ENCODE results near the gene FLRT2.

- TF ChIP-seq MAFK (IDR thresholded peaks at IDR 0.05; ENCODE audit: low read depth, low read length) (0 out of 2 replicates have a peak, but pooled peaks have one; percentile 4), CTCF (conservative IDR thresholded peaks at IDR 0.05; ENCODE audit: low read depth, low read length) (no peak), CEBPB (IDR thresholded peaks at IDR 0.05; ENCODE audit: low read depth, low read length) (no peak), MXI1 (IDR thresholded peaks at IDR 0.05; ENCODE audit: borderline replicate concordance, low read depth, low read length) (no peak), FOS (IDR thresholded peaks at IDR 0.05; ENCODE audit: low read depth, low read length) (no peak), RCOR1 (IDR thresholded peaks at IDR 0.05; ENCODE audit: insufficient replicate concordance, low read length) (no peak)
These were observed 46.3 kb upstream of the FLRT2 start for GRCh38 chr14:85483652-85484051.
